ENCODE measurements around the gene LAPTM4A. TPM values are rescaled to one million over a fixed set of nuclear protein-coding genes. Genes with fewer than 3 reads are reported as not detected.
A peak's percentile ranks its signal among the peaks of the same experiment; 100 is the strongest.
"Not testable (repeated sequence)": the region's sequence is repeated elsewhere in the genome, so short reads cannot be mapped to it uniquely, and the experiment has no call there.

LAPTM4A gene
- total RNA-seq, 2 experiments from 2014 or later, result 20.5 to 24.1 TPM

DNA sequence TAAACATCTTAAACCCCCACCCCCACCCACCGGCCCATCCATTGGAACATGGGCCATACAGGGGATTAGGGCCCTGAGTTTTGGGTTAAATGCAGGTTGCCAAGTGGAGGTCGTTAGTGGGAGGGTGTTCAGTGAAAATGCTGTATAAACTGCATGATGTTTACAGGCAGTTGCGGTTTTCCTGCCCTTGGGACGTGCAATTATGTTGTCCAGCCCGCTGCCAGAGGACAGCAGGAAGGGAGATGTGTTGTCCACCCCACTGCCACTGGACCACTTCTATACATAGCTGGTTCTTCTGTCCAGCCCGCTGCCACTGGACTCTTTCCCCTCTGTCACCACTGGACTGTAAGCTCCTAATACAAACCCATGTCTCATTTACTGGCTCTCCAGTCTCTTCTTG lies 2.7 kb upstream of the LAPTM4A start:
- Mint-ChIP-seq H3K27ac (no peak overlapping the region), H3K4me3 (no peak overlapping the region), H3K9me3 (ENCODE audit: low read depth) (no peaks in the 10 kb centered on the region), H3K4me1 (peaks cover 14% of the 10 kb centered on the region), H3K36me3 (no peaks in the 10 kb centered on the region), H3K27me3 (peaks cover 36% of the 10 kb centered on the region)
- ATAC-seq (no peak), DNase-seq (no peak)
- CTCF ChIA-PET, result interaction anchor here (0.5 to 1.6 kb wide), 2 partner anchors 39 to 291 kb away, joined by 3 to 7 read pairs; no protein-coding TSS in a partner anchor

GRCh38 chr2:20052861-20053281 lies 1.4 kb upstream of the LAPTM4A start:
- Mint-ChIP-seq H3K9me3 (ENCODE audit: low read depth) (no peaks in the 10 kb centered on the region), H3K36me3 (no peaks in the 10 kb centered on the region), H3K27ac (no peak overlapping the region), H3K4me1 (peaks cover 23% of the 10 kb centered on the region), H3K4me3 (no peak overlapping the region), H3K27me3 (peaks cover 29% of the 10 kb centered on the region)
- ATAC-seq (no peak), DNase-seq (no peak)
- CTCF ChIA-PET, result interaction anchor here (3.1 kb wide), 1 partner anchor 37 kb away, joined by 13 read pairs; no protein-coding TSS in a partner anchor

GRCh38 chr2:20052229-20052851 lies 912 bp upstream of the LAPTM4A start:
- H3K36me3 Mint-ChIP-seq, result no peaks in the 10 kb centered on the region
- no peak overlapping the region for H3K4me3 Mint-ChIP-seq
- DNase-seq (no peak), ATAC-seq (no peak)
- CTCF ChIA-PET, result interaction anchor here (0.7 to 3.1 kb wide), 2 partner anchors 37 to 97 kb away, joined by 3 to 13 read pairs; no protein-coding TSS in a partner anchor
- peaks cover 24% of the 10 kb centered on the region for H3K27me3 Mint-ChIP-seq
- no peaks in the 10 kb centered on the region for H3K9me3 Mint-ChIP-seq (ENCODE audit: low read depth)
- H3K4me1 Mint-ChIP-seq, result peaks cover 26% of the 10 kb centered on the region
- H3K27ac Mint-ChIP-seq, result no peak overlapping the region

- Mint-ChIP-seq H3K27ac (no peak overlapping the region), H3K4me1 (peaks cover 26% of the 10 kb centered on the region), H3K4me3 (no peak overlapping the region), H3K27me3 (peaks cover 10% of the 10 kb centered on the region), H3K9me3 (ENCODE audit: low read depth) (no peaks in the 10 kb centered on the region), H3K36me3 (peaks cover 2% of the 10 kb centered on the region)
- ATAC-seq (peak; percentile 37), DNase-seq (peak; percentile 63)
- CTCF ChIA-PET, result interaction anchor here (0.7 to 3.1 kb wide), 5 partner anchors 13 to 174 kb away, joined by 3 to 13 read pairs (median 3); partner anchors contain the start of gene SDC1
Measured at GRCh38 chr2:20050646-20051531, 539 bp downstream of the LAPTM4A start.

DNA sequence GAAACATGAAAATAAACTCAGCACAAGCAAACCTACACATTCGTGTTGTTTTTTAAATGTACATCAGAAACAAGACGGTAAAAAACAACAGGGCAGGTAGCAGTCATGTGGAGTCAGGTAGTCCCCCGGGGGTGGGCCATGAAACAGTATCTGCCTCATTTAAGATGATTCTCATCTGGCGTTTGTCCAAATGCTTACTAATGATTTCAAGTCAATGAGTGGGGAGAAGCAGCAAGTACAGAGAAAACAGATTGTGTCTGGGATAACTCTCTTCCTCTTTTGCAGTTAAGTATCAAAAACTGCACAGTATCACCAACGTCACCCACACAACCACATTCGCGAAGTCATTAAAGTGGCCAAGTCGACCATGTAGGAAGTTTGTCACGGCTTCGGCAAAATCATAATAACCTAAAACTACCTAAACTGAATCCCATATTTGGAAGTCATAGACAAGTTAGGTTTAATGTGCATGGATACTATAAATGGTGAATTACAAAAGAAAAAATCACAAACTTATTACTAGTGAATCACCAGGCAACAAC lies 1.3 kb downstream of the LAPTM4A start:
- peaks cover 2% of the 10 kb centered on the region for H3K36me3 Mint-ChIP-seq
- no peaks in the 10 kb centered on the region for H3K9me3 Mint-ChIP-seq (ENCODE audit: low read depth)
- H3K27me3 Mint-ChIP-seq, result peaks cover 5% of the 10 kb centered on the region
- CTCF ChIA-PET, result interaction anchor here (0.9 to 3.1 kb wide), 2 partner anchors 35 to 36 kb away, joined by 3 to 13 read pairs; no protein-coding TSS in a partner anchor
- peak; percentile 61 for DNase-seq
- H3K4me1 Mint-ChIP-seq, result peaks cover 26% of the 10 kb centered on the region
- H3K27ac Mint-ChIP-seq, result no peak overlapping the region
- no peak overlapping the region for H3K4me3 Mint-ChIP-seq
- no peak for ATAC-seq

GRCh38 chr2:20049637-20050036 lies 1.8 kb downstream of the LAPTM4A start:
- peaks cover 2% of the 10 kb centered on the region for H3K36me3 Mint-ChIP-seq
- DNase-seq, result no peak
- ATAC-seq, result no peak
- no peaks in the 10 kb centered on the region for H3K9me3 Mint-ChIP-seq (ENCODE audit: low read depth)
- peaks cover 26% of the 10 kb centered on the region for H3K4me1 Mint-ChIP-seq
- H3K4me3 Mint-ChIP-seq, result no peak overlapping the region
- no peaks in the 10 kb centered on the region for H3K27me3 Mint-ChIP-seq
- CTCF ChIA-PET, result interaction anchor here (0.6 to 2.0 kb wide), 3 partner anchors 12 to 34 kb away, joined by 3 to 5 read pairs (median 4); no protein-coding TSS in a partner anchor
- no peak overlapping the region for H3K27ac Mint-ChIP-seq

DNA sequence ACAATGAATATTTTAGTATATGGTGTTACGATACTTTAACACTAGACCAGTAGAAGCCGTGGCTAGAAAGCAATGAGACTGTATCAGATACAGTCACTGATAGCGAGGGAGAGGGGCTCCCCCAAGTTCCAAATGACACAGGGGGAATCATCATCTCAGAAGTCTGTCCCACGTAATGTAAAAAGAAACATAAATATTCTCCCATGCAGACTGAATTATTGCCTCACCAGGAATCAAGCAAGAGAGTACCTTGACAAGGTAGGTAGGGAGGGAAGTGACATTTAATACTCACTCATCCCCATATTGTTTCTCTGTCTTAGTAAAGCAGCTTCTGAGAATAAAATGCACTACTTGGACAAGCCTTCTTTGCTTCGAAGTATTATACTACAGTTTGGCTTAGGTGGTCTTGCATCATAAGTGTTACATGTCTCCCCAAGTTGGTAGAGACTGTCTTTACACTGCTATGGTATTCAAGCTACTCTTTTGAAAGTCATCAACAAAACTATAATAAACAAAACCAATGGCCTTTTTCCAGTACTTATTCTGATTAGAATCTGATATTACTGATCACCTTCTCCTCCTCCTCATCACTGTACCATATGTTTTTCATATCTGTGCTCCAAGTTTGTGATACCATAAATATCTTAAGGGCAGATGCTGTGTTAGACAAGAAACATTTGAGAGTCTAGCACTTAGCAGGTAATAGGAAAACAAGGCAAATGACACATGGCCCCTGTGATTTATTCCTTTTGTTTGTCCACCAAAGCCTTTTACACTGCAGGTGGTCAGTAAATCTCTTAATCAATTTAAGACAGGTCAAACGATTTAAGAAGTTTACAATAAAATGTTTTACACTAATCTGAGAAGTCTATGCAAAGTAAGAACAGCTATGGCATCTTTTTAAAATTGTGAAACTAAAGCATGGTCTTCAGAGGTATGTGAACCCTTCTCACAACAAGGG lies 2.7 kb downstream of the LAPTM4A start:
- DNase-seq, result no peak
- no peaks in the 10 kb centered on the region for H3K9me3 Mint-ChIP-seq (ENCODE audit: low read depth)
- H3K36me3 Mint-ChIP-seq, result peaks cover 2% of the 10 kb centered on the region
- ATAC-seq, result no peak
- CTCF ChIA-PET, result interaction anchor here (0.6 to 2.0 kb wide), 6 partner anchors 11 to 33 kb away, joined by 3 to 6 read pairs (median 4); no protein-coding TSS in a partner anchor
- peaks cover 26% of the 10 kb centered on the region for H3K4me1 Mint-ChIP-seq
- no peaks in the 10 kb centered on the region for H3K27me3 Mint-ChIP-seq
- peak overlapping the region; percentile 0 for H3K4me3 Mint-ChIP-seq
- H3K27ac Mint-ChIP-seq, result no peak overlapping the region

GRCh38 chr2:20045712-20046292 lies 5.6 kb downstream of the LAPTM4A start:
- H3K27me3 Mint-ChIP-seq; H3K9me3 Mint-ChIP-seq (ENCODE audit: low read depth); H3K4me3 Mint-ChIP-seq; H3K36me3 Mint-ChIP-seq; CTCF ChIA-PET; H3K27ac Mint-ChIP-seq; ATAC-seq; DNase-seq: not testable (repeated sequence)
- peaks cover 26% of the 10 kb centered on the region for H3K4me1 Mint-ChIP-seq

DNA sequence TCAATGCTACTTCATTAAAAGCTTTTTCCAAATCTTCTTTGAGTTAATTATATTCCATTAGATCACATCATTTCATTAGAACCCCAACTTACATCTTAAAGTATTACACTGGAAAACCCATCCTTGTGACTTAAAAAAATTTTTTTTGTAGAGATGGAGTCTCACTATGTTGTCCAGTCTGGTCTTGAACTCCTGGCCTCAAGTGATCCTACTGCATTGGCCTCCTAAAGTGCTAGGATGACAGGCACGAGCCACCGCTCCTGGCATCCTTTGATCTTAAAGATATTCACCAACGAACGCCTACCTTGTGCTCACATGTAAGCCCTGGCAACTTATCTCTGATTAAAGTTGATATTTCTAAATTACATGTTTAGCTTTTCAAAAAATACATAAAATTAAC lies 6.7 kb downstream of the LAPTM4A start:
- no peak for DNase-seq
- H3K27me3 Mint-ChIP-seq, result no peaks in the 10 kb centered on the region
- ATAC-seq, result no peak
- H3K9me3 Mint-ChIP-seq (ENCODE audit: low read depth), result no peaks in the 10 kb centered on the region
- CTCF ChIA-PET, result no interaction called here
- H3K4me3 Mint-ChIP-seq, result no peak overlapping the region
- H3K27ac Mint-ChIP-seq, result no peak overlapping the region
- peaks cover 18% of the 10 kb centered on the region for H3K4me1 Mint-ChIP-seq
- H3K36me3 Mint-ChIP-seq, result peaks cover 8% of the 10 kb centered on the region

- Mint-ChIP-seq H3K36me3 (peaks cover 18% of the 10 kb centered on the region), H3K9me3 (ENCODE audit: low read depth) (no peaks in the 10 kb centered on the region), H3K4me3 (no peak overlapping the region), H3K4me1 (no peaks in the 10 kb centered on the region), H3K27ac (no peak overlapping the region), H3K27me3 (no peaks in the 10 kb centered on the region)
- no peak for DNase-seq
- CTCF ChIA-PET, result interaction anchor here (1.2 kb wide), 1 partner anchor 87 kb away, joined by 4 read pairs; no protein-coding TSS in a partner anchor
- no peak for ATAC-seq
Measured at GRCh38 chr2:20042531-20042930, 8.9 kb downstream of the LAPTM4A start.

DNA sequence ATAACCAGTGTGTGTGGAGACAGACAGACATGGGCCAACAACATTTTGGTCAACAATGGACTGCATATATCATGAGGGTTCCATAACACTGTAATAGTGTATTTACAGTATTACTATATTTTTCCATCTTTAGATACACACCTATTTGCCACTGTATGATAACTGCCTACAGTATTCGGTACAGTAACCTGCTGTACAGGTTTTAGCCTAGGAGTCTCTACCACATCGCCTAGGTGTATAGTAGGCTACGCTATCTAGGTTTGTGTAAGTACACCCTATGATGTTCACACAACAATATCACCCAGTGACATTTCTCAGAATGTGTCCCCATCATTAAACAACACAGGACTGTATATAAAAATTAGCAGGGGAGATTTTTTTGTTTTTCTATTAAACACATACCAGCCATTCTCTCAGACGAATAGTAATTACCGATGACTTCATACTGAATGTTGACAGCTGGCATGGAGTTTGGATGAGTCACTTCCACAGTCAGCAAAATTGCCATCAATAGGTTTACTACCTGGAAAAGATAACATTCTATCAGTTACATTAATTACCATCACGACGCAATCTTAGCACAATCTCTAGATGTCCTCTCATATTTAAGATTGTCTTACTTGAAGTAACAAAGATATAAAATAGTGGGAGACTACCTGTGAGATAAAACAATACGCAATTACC lies 10.8 kb downstream of the LAPTM4A start:
- Mint-ChIP-seq H3K36me3 (peaks cover 29% of the 10 kb centered on the region), H3K4me1 (peaks cover 7% of the 10 kb centered on the region), H3K27ac (no peak overlapping the region), H3K4me3 (no peak overlapping the region), H3K9me3 (ENCODE audit: low read depth) (no peaks in the 10 kb centered on the region), H3K27me3 (no peaks in the 10 kb centered on the region)
- DNase-seq (no peak), ATAC-seq (no peak)
- CTCF ChIA-PET, result no interaction called here

GRCh38 chr2:20037660-20038059 lies 13.8 kb downstream of the LAPTM4A start:
- Mint-ChIP-seq H3K27ac (no peak overlapping the region), H3K4me1 (peaks cover 7% of the 10 kb centered on the region), H3K4me3 (no peak overlapping the region), H3K9me3 (ENCODE audit: low read depth) (no peaks in the 10 kb centered on the region), H3K36me3 (peaks cover 46% of the 10 kb centered on the region), H3K27me3 (no peaks in the 10 kb centered on the region)
- ATAC-seq (no peak), DNase-seq (no peak)
- CTCF ChIA-PET, result interaction anchor here (1.2 to 3.4 kb wide), 4 partner anchors 11 to 48 kb away, joined by 3 to 12 read pairs (median 4); partner anchors contain the start of genes LAPTM4A and WDR35
